Measurements from ENCODE around the gene SHISA9.

DNA sequence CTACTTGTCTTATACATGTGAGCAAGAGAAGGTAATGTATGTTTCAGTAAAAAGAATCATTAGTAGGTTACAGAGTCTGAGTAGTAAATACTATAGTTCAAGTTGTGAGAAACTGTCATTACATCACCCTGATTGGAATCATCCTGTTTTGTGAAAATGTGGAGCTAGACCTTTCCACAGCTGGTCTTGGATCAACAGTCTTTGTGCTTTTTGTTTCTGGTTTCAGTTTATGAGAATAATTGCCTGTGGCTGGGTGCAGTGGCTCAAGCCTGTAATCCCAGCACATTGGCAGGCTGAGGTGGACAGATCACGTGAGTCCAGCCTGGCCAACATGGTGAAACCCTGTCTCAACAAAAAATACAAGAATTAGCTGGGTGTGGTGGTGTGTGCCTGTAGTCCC, 19.7 kb upstream of the SHISA9 start:
- no peak for TF ChIP-seq EZH2 (IDR thresholded peaks at IDR 0.05; ENCODE audit: borderline replicate concordance)
- TF ChIP-seq, protein P1, sequence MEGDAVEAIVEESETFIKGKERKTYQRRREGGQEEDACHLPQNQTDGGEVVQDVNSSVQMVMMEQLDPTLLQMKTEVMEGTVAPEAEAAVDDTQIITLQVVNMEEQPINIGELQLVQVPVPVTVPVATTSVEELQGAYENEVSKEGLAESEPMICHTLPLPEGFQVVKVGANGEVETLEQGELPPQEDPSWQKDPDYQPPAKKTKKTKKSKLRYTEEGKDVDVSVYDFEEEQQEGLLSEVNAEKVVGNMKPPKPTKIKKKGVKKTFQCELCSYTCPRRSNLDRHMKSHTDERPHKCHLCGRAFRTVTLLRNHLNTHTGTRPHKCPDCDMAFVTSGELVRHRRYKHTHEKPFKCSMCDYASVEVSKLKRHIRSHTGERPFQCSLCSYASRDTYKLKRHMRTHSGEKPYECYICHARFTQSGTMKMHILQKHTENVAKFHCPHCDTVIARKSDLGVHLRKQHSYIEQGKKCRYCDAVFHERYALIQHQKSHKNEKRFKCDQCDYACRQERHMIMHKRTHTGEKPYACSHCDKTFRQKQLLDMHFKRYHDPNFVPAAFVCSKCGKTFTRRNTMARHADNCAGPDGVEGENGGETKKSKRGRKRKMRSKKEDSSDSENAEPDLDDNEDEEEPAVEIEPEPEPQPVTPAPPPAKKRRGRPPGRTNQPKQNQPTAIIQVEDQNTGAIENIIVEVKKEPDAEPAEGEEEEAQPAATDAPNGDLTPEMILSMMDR (IDR thresholded peaks at IDR 0.05; ENCODE audit: poor library complexity): no peak

Measured in hepatocyte (in vitro differentiated cells).